HG02981 (cell line): Measurements from ENCODE around the gene PYGO2.
A peak's percentile ranks its signal among the peaks of the same experiment; 100 is the strongest.

Source experiments
- ATAC-seq: cut with Tn5 transposase; IDR thresholded peaks from one replicate; pipeline ENCODE4 v1.9.1; 2021; ENCODE audit warnings: mild to moderate bottlenecking, moderate library complexity; ENCODE audit not compliant: unreplicated experiment

PYGO2 gene

GRCh38 chr1:154945962-154946850, 15.4 kb downstream of the PYGO2 start:
- ATAC-seq = no peak

GRCh38 chr1:154945160-154945961, 16.2 kb downstream of the PYGO2 start:
- ATAC-seq = no peak

DNA sequence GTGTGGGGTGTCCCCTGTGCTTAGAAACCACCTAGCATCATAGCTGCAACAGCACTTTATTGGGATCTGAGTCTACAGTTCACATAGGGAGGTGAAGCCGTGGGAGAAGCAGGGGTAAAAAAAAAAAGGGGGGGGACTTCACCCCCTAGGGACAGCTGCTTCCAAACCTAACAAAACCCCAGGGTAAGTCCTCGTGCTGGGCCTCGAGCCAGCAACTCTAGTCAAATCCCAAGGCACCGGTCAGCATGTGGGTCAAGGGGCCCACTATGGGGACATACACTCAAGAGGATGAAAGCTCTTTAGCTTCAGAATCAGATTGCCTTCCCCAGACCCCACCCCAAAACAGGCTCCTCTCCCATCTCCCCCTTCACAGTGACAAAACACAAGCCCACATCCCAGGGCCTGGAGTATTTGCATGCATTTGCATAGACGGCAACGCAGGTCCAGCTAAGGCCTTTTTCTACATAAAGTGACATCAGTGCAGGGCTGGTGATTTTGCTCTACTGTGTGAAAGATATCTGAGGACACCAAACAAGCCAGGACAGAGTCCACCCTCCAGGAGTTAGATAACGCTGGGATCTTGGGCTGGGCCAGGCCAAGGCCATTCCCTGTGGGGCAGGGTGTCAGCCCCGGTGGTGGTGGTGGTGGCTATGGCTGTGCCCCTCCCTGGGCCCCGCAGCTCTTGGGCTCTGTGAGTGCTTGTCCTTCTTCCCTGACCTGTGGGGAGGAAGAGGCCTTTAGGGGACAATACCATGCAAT, 17.0 kb downstream of the PYGO2 start:
- no peak for ATAC-seq

DNA sequence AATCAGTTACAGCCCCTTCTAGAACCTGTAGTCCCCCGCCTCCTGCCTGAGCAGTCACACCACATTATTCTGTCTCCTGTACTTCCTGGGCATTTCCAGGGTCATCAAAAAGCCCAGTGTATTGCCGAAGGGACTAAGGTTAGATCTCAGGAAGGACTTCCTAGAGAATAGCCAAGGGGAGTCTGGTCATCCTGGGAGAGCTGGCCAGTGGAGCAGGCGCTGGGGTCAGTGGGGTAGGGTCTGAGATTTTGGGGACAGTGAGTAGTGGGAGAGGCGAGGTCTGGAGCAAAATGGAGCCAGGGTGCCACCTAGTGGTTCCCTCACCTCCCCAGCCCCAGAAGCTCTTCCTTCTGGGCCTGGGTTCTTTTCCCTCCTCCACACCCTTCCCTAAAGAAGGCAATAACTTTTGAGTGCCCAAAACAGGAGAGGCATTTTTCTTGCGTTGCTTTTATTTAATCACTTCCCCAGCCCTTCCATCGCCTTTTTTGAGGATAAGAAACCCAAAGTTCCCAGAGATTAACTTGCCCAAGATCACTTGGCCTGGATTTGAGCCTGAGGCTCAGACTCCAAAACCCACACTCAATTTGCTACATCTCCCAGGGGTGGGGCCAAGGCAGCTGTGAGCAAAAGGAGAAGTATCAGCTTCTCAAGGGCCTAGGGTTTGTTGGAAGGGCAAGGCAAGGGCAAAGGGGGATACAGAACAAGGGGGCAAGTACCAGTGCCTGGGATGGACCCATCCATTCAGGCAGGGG, 17.8 kb downstream of the PYGO2 start:
- no peak for ATAC-seq

DNA sequence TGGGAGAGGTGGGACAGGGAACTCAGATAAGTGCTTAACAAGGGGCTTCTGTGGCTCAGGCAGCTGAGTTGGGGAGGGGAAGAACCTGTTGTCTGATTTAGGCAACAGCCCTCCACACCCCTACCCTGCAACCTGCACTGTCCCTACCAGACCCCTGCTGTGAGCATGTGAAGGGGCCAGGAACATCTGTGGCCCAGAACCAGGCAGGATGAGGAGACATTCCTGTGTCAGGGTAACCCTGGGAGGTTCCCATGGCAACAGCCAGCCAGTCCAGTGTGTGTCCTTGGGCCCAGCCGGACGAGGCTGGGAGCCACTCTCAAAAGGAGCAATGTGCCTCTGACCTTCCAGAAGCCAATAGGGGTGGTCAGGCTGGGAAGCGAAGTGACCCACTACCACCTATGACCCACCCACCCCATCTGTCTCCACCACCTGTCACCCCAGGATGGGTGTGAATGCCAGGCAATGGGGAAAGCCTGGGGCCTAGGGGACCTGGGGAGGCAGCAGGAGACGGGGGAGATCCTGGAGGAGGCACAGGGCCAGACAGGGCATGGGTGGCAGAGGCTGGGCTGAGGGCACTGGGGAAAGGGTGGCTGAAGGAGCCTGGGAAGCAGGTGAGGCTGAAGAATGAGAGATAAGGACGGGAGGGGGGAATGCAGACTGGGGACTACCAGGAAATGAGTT, 20.1 kb downstream of the PYGO2 start:
- ATAC-seq = no peak

DNA sequence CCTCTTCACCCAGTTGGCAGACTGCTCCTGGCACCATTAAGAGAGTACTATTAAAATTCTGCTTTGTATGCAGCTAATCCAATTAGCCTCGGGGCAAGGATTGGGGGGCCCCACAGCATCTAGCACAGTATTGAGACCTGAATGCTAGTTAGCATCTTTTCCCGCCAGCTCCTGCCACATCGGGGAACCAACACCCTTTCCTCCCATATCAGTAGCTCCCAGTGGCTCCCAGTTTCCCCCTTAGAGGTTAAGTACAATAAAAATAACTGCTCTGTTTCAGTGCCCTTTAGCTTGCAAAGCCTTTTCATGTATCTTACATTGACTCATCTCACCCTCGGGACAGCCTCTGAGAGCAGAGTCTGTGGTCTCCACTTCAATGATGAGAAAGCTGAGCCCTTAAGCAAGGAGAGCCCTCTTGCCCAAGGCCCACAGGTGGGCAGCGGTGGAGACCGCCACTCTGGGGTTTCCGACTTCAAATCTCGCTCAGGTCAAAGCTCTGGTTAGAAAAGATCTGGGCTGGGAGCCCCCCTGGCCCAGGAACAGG, 20.9 kb downstream of the PYGO2 start:
- no peak for ATAC-seq

DNA sequence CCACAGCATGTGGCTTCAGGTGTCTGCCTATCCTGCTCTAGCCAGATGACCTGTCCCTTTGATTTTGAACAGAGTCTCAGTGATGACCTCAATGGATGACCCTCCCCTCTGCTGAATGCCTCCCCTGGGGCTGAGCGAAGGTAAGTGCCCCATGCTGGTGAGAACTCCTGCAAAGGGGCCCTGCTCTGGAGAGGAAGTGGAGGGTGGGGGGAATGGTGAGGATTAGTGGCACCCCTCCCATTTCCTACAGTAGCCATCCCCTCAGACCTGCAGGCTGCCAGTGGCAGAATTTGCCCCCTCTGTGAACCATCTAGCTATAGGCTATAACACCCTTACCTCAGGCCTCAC, 21.4 kb downstream of the PYGO2 start:
- no peak for ATAC-seq

DNA sequence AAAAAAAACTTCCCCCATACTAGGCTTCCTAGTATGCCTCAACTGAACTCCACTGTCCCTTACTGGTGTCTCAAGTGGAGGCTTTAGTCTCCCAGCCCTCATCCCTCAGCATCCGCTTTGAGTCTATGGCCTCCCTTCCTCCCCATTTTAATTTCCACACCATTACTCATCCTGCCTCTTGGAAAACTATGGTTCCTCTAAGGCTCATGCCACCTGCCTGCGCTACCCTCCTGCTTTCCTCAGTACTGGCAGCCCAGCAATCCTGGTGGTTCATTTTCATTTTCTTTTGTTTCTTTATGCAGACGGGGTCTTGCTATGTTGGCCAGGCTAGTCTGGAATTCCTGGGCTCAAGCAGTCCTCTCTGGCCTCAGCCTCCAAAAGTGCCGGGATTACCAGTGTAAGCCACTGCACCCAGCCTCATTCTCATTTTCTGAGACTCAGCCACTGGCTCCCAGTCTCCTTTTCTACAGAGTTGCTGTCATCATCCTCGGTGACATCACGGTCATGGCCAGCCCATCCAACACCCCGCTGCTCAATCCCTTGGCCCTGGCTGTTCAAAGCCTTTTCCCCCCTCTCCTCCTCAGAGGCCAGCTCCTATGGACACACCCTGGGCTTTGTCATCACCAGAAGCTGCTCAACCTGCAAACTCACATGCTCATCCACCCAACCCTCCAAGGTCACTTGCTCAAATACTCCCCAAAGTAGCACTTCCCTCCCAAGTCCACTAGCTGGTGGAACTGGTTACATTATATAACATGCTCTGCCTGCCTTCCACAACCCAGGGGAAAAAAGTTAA, 22.8 kb downstream of the PYGO2 start:
- ATAC-seq = no peak

- ATAC-seq = no peak
These were observed 23.6 kb downstream of the PYGO2 start for GRCh38 chr1:154937988-154938386.

DNA sequence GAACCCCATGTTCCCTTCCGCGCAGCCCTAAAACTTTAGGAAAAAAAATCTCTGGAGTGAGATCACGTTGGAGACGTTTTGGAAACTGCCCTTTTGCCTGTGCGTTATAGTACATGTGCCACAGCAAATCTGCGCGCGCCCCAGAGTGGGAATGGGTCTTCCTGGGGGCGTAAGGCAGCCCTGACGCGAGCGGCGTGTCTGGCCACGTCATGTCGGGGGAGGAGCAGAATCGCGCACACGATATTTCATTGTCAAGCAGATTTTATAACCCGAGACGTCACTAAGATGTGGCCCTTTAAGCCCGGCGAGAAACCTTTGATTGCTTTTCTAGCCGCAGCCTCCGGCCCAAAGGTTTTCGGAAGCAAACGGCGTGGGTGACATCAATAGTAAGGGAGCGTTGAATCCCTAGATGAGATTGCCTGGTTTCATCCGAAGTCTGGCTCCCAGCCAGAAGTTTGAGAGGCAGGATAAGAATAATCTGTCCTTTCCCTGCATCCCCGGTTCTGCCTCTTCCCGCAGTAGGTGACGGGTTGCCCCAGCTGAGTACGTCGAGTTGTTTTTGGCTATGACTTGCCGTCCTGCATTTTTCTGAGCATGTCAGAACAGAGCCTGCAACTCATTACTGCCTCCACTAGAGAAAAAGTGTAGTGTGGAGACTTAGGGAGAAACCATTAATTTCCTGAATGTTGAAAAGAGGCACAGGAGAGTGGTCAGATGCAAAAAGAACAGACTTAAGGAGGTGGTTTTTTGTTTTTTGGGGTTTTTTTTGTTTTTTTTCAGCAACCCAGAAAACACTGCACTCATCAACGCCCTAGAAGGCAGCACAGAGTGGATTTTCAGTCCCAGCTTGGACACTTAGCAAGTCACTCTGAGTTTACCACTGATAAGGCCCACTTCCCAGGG, 24.2 kb downstream of the PYGO2 start:
- ATAC-seq = peak; percentile 54

DNA sequence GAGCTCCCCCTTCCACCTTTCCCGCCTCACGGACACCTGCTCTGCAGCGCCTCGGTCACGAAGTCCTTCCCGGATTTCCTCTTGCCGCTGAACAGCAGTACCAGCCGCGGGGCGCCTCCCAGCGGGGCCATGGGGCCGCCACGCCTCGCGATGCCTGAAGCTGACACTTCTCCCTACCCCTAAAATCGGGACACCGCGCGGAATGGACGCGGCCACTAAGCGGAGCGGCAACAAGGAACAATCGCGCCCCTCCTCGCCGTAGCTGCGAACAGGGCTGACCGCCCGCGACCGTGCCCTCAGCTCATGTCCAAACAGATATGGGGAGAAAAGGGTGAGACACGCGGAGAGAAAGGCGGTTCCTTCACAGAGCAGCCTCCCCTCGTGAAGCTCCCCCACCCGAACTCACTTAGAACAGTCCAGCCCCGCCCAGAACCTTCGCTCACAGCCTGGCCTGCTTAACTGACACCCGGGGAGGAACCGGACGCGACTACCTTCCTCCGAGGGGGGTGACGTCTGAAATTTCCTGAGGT, 25.0 kb downstream of the PYGO2 start, which contains the start of gene PMVK:
Gene PMVK (minus strand): TSS at position 165 of the 530 bp plus-strand sequence. CDS start 34 bp downstream, at position 131.
- ATAC-seq = peak; percentile 71

- no peak for ATAC-seq
These were observed 25.6 kb downstream of the PYGO2 start for GRCh38 chr1:154935749-154936554.

DNA sequence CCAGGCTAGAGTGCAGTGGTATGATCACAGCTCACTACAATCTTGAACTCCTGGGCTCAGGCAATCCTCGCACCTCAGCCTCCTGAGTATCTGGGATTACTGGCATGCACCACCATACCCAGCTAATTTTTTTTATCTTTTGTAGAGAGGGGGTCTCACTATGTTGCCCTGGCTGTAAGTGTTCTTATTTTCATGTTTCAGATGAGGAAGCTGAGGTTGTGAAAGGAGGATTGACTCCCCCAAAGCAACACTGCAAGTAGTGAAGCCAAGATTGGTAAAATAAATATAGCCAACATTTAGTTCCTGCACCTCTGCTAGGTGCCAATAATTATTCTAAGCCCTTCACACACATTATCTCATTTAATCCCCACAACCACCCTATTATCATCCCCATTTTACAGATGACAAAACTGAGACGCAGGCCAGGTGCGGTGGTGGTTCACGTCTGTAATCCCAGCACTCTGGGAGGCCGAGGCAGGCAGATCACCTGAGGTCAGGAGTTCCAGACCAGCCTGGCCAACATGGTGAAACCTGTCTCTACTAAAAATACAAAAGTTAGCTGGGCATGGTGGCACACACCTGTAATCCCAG, 27.1 kb downstream of the PYGO2 start:
- ATAC-seq = no peak

DNA sequence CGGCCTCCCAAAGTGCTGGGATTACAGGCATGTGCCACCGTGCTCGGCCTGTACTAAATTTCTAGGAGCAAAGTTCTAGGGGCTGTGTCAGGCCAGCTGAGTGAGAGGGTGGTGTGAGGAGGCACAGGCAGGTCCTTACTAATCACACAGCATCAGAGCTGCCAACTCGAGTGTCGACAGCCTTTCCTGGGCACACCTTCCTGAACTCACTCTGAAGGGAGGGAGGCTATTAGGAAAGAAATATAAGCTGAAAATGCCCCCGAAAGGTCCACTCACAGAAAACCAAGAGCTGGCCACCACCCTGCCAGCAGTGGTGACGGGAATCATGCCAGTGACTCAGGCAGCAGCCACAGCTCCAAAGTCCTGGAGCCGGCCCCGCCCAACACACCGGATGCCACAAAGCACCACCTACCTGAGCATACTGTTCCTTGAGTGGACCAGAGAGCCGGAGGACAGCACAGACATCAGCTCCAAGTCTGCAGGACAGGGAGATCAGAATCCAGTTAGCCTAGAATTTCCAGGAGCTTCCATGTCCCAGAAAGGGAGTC, 29.6 kb downstream of the PYGO2 start:
- no peak for ATAC-seq

- ATAC-seq = no peak
These were observed 35.4 kb downstream of the PYGO2 start for GRCh38 chr1:154926201-154926600.
